ENCODE data around the gene NAIF1.

NAIF1 gene

GRCh38 chr9:128107468-128108268 is 40.5 kb upstream of the NAIF1 start:
- Histone ChIP-seq H3K36me3 (ENCODE audit: control insufficient read depth in 1 of 2, insufficient read depth in 2 of 2, low read length in 2 of 2) (peaks cover 49 to 53% of the 10 kb centered on the region in 2 donors), H3K9me3 (ENCODE audit: control insufficient read depth in 1 of 2, low read length in 2 of 2) (no peaks in the 10 kb centered on the region), H3K4me1 (ENCODE audit: control insufficient read depth in 1 of 2, insufficient read depth in 2 of 2, low read length in 2 of 2) (no peaks in the 10 kb centered on the region), H3K27me3 (ENCODE audit: low read depth, low read length) (no peaks in the 10 kb centered on the region), H3K4me3 (ENCODE audit: low read depth in 1 of 2, low read length in 2 of 2) (no peak overlapping the region), H3K27ac (ENCODE audit: low read length) (no peak overlapping the region)

- Histone ChIP-seq H3K27ac (ENCODE audit: low read length) (no peak overlapping the region), H3K4me1 (ENCODE audit: control insufficient read depth in 1 of 2, insufficient read depth in 2 of 2, low read length in 2 of 2) (no peaks in the 10 kb centered on the region), H3K36me3 (ENCODE audit: control insufficient read depth in 1 of 2, insufficient read depth in 2 of 2, low read length in 2 of 2) (peaks cover 56 to 60% of the 10 kb centered on the region in 2 donors)
Measured at GRCh38 chr9:128106940-128107467, 39.9 kb upstream of the NAIF1 start.

GRCh38 chr9:128106181-128106939 is 39.2 kb upstream of the NAIF1 start:
- Histone ChIP-seq H3K4me1 (ENCODE audit: control insufficient read depth in 1 of 2, insufficient read depth in 2 of 2, low read length in 2 of 2) (no peaks in the 10 kb centered on the region), H3K36me3 (ENCODE audit: control insufficient read depth in 1 of 2, insufficient read depth in 2 of 2, low read length in 2 of 2) (peaks cover 61 to 64% of the 10 kb centered on the region in 2 donors), H3K27me3 (ENCODE audit: low read depth, low read length) (no peaks in the 10 kb centered on the region), H3K27ac (ENCODE audit: low read length) (no peak overlapping the region), H3K4me3 (ENCODE audit: low read depth in 1 of 2, low read length in 2 of 2) (no peak overlapping the region), H3K9me3 (ENCODE audit: control insufficient read depth in 1 of 2, low read length in 2 of 2) (no peaks in the 10 kb centered on the region)

More at GRCh38 chr9:128106940-128107467, 39.9 kb upstream of the NAIF1 start:
- H3K9me3 ChIP-seq (ENCODE audit: control insufficient read depth in 1 of 2, low read length in 2 of 2) = no peaks in the 10 kb centered on the region
- no peaks in the 10 kb centered on the region for H3K27me3 ChIP-seq (ENCODE audit: low read depth, low read length)
- no peak overlapping the region for H3K4me3 ChIP-seq (ENCODE audit: low read depth in 1 of 2, low read length in 2 of 2)

- Histone ChIP-seq H3K27ac (ENCODE audit: low read length) (no peak overlapping the region), H3K36me3 (ENCODE audit: control insufficient read depth in 1 of 2, insufficient read depth in 2 of 2, low read length in 2 of 2) (peaks cover 67 to 68% of the 10 kb centered on the region in 2 donors), H3K4me1 (ENCODE audit: control insufficient read depth in 1 of 2, insufficient read depth in 2 of 2, low read length in 2 of 2) (peaks cover 0 to 7% of the 10 kb centered on the region in 2 donors), H3K27me3 (ENCODE audit: low read depth, low read length) (no peaks in the 10 kb centered on the region), H3K9me3 (ENCODE audit: control insufficient read depth in 1 of 2, low read length in 2 of 2) (no peaks in the 10 kb centered on the region), H3K4me3 (ENCODE audit: low read depth in 1 of 2, low read length in 2 of 2) (no peak overlapping the region)
Measured at GRCh38 chr9:128105538-128106175, 38.5 kb upstream of the NAIF1 start.

GRCh38 chr9:128104171-128104618 is 37.1 kb upstream of the NAIF1 start:
- Histone ChIP-seq H3K36me3 (ENCODE audit: control insufficient read depth in 1 of 2, insufficient read depth in 2 of 2, low read length in 2 of 2) (peaks cover 69 to 70% of the 10 kb centered on the region in 2 donors), H3K27ac (ENCODE audit: low read length) (peak overlapping the region; percentile 68), H3K27me3 (ENCODE audit: low read depth, low read length) (no peaks in the 10 kb centered on the region), H3K9me3 (ENCODE audit: control insufficient read depth in 1 of 2, low read length in 2 of 2) (no peaks in the 10 kb centered on the region), H3K4me1 (ENCODE audit: control insufficient read depth in 1 of 2, insufficient read depth in 2 of 2, low read length in 2 of 2) (peaks cover 0 to 21% of the 10 kb centered on the region in 2 donors), H3K4me3 (ENCODE audit: low read depth in 1 of 2, low read length in 2 of 2) (no peak overlapping the region)

- Histone ChIP-seq H3K36me3 (ENCODE audit: control insufficient read depth in 1 of 2, insufficient read depth in 2 of 2, low read length in 2 of 2) (peaks cover 69 to 71% of the 10 kb centered on the region in 2 donors), H3K4me3 (ENCODE audit: low read depth in 1 of 2, low read length in 2 of 2) (no peak overlapping the region), H3K4me1 (ENCODE audit: control insufficient read depth in 1 of 2, insufficient read depth in 2 of 2, low read length in 2 of 2) (peaks cover 0 to 24% of the 10 kb centered on the region in 2 donors), H3K9me3 (ENCODE audit: control insufficient read depth in 1 of 2, low read length in 2 of 2) (no peaks in the 10 kb centered on the region), H3K27me3 (ENCODE audit: low read depth, low read length) (no peaks in the 10 kb centered on the region), H3K27ac (ENCODE audit: low read length) (peak overlapping the region; percentile 68)
Measured at GRCh38 chr9:128103589-128103962, 36.5 kb upstream of the NAIF1 start.

GRCh38 chr9:128102861-128103588 is 35.9 kb upstream of the NAIF1 start:
- no peak overlapping the region for H3K4me3 ChIP-seq (ENCODE audit: low read depth in 1 of 2, low read length in 2 of 2)
- peak overlapping the region; percentile 68 for H3K27ac ChIP-seq (ENCODE audit: low read length)
- H3K4me1 ChIP-seq (ENCODE audit: control insufficient read depth in 1 of 2, insufficient read depth in 2 of 2, low read length in 2 of 2) = peaks cover 0 to 26% of the 10 kb centered on the region in 2 donors
- H3K27me3 ChIP-seq (ENCODE audit: low read depth, low read length) = no peaks in the 10 kb centered on the region
- no peaks in the 10 kb centered on the region for H3K9me3 ChIP-seq (ENCODE audit: control insufficient read depth in 1 of 2, low read length in 2 of 2)
- peaks cover 65 to 72% of the 10 kb centered on the region in 2 donors for H3K36me3 ChIP-seq (ENCODE audit: control insufficient read depth in 1 of 2, insufficient read depth in 2 of 2, low read length in 2 of 2)

- Histone ChIP-seq H3K27me3 (ENCODE audit: low read depth, low read length) (no peaks in the 10 kb centered on the region), H3K4me1 (ENCODE audit: control insufficient read depth in 1 of 2, insufficient read depth in 2 of 2, low read length in 2 of 2) (peaks cover 6 to 34% of the 10 kb centered on the region in 2 donors), H3K36me3 (ENCODE audit: control insufficient read depth in 1 of 2, insufficient read depth in 2 of 2, low read length in 2 of 2) (peaks cover 56 to 64% of the 10 kb centered on the region in 2 donors), H3K27ac (ENCODE audit: low read length) (no peak overlapping the region), H3K4me3 (ENCODE audit: low read depth in 1 of 2, low read length in 2 of 2) (no peak overlapping the region), H3K9me3 (ENCODE audit: control insufficient read depth in 1 of 2, low read length in 2 of 2) (no peaks in the 10 kb centered on the region)
Measured at GRCh38 chr9:128102196-128102595, 35.1 kb upstream of the NAIF1 start.

GRCh38 chr9:128101690-128102089 is 34.6 kb upstream of the NAIF1 start:
- Histone ChIP-seq H3K27ac (ENCODE audit: low read length) (no peak overlapping the region), H3K9me3 (ENCODE audit: control insufficient read depth in 1 of 2, low read length in 2 of 2) (no peaks in the 10 kb centered on the region), H3K36me3 (ENCODE audit: control insufficient read depth in 1 of 2, insufficient read depth in 2 of 2, low read length in 2 of 2) (peaks cover 51 to 59% of the 10 kb centered on the region in 2 donors), H3K4me3 (ENCODE audit: low read depth in 1 of 2, low read length in 2 of 2) (no peak overlapping the region), H3K4me1 (ENCODE audit: control insufficient read depth in 1 of 2, insufficient read depth in 2 of 2, low read length in 2 of 2) (peaks cover 6 to 34% of the 10 kb centered on the region in 2 donors), H3K27me3 (ENCODE audit: low read depth, low read length) (no peaks in the 10 kb centered on the region)

- no peaks in the 10 kb centered on the region for H3K27me3 ChIP-seq (ENCODE audit: low read depth, low read length)
- no peaks in the 10 kb centered on the region for H3K9me3 ChIP-seq (ENCODE audit: control insufficient read depth in 1 of 2, low read length in 2 of 2)
- H3K4me1 ChIP-seq (ENCODE audit: control insufficient read depth in 1 of 2, insufficient read depth in 2 of 2, low read length in 2 of 2) = peaks cover 6 to 34% of the 10 kb centered on the region in 2 donors
- H3K27ac ChIP-seq (ENCODE audit: low read length) = no peak overlapping the region
- peak overlapping the region in 1 of 2 donors; percentile 27 for H3K4me3 ChIP-seq (ENCODE audit: low read depth in 1 of 2, low read length in 2 of 2)
- H3K36me3 ChIP-seq (ENCODE audit: control insufficient read depth in 1 of 2, insufficient read depth in 2 of 2, low read length in 2 of 2) = peaks cover 47 to 54% of the 10 kb centered on the region in 2 donors
Measured at GRCh38 chr9:128101231-128101661, 34.1 kb upstream of the NAIF1 start.
